Activated CD8-positive, alpha-beta T cell treated with anti-CD3 and anti-CD28 coated beads for 36 hours (primary cell): ENCODE measurements around the gene USP10. TPM values are rescaled to one million over a fixed set of nuclear protein-coding genes. Genes with fewer than 3 reads are reported as not detected.

ENCODE experiments used
- ATAC-seq: fragments of 200-7000 bp; cut with Tn5 transposase; one replicate; pipeline ENCODE4 v1.10.0; 2021; ENCODE audit warnings: mild to moderate bottlenecking, moderate library complexity
- CTCF ChIA-PET: fragments of 350-600 bp; sonication (Branson Sonifier 250); formaldehyde crosslinking; loops from one replicate; lab custom pipeline; 2021; ENCODE audit warnings: antibody characterized with exemption; lab: Charles Lee
- POLR2A ChIA-PET: fragments of 350-600 bp; sonication (Branson Sonifier 250); formaldehyde crosslinking; loops from one replicate; lab custom pipeline; 2021; ENCODE audit warnings: antibody characterized with exemption; lab: Charles Lee
- DNase-seq: peaks from one replicate; pipeline ENCODE4 v3.0.0-alpha.2; 2020
- H3K27ac Mint-ChIP-seq: one replicate; pipeline ENCODE4 v1.8.0; 2021; ENCODE audit warnings: mild to moderate bottlenecking, mixed read lengths
- H3K27me3 Mint-ChIP-seq: one replicate; pipeline ENCODE4 v1.8.0; 2021; ENCODE audit warnings: mixed read lengths
- H3K36me3 Mint-ChIP-seq: one replicate; pipeline ENCODE4 v1.8.0; 2021; ENCODE audit warnings: low read depth, mixed read lengths
- H3K4me1 Mint-ChIP-seq: one replicate; pipeline ENCODE4 v1.8.0; 2021; ENCODE audit warnings: low read depth, mixed read lengths
- H3K4me3 Mint-ChIP-seq: one replicate; pipeline ENCODE4 v1.8.0; 2021; ENCODE audit warnings: mild to moderate bottlenecking, moderate library complexity, mixed read lengths
- H3K9me3 Mint-ChIP-seq: one replicate; pipeline ENCODE4 v1.8.0; 2021; ENCODE audit warnings: mixed read lengths
- intact Hi-C: fragments of 100-400 bp; cut with micrococcal nuclease; formaldehyde crosslinking; loops from one replicate; pipeline ENCODE4 v1.10.0; 2022
- total RNA-seq, 2 experiments: library from RNA; stranded (reverse); gene quantifications; one replicate each; pipeline ENCODE4 v1.2.3, GENCODE V29; 2021
- TF ChIP-seq, protein P1 (sequence below): fragments of 200-600 bp; IDR thresholded peaks from one replicate; pipeline ENCODE4 v1.8.0; 2022; ENCODE audit warnings: antibody characterized with exemption, mild to moderate bottlenecking

USP10 gene
- total RNA-seq, 2 experiments from 2014 or later = 116 TPM

- no peak overlapping the region for H3K4me3 Mint-ChIP-seq
- CTCF ChIA-PET = interaction anchor here (0.9 to 3.1 kb wide), 4 partner anchors 20 to 73 kb away, joined by 3 to 25 read pairs (median 10); no protein-coding TSS in a partner anchor
- DNase-seq (no peak), ATAC-seq (no peak)
- H3K36me3 Mint-ChIP-seq = peaks cover 24% of the 10 kb centered on the region
- H3K4me1 Mint-ChIP-seq = peaks cover 7% of the 10 kb centered on the region
- H3K27me3 Mint-ChIP-seq = no peaks in the 10 kb centered on the region
- TF ChIP-seq, protein P1, sequence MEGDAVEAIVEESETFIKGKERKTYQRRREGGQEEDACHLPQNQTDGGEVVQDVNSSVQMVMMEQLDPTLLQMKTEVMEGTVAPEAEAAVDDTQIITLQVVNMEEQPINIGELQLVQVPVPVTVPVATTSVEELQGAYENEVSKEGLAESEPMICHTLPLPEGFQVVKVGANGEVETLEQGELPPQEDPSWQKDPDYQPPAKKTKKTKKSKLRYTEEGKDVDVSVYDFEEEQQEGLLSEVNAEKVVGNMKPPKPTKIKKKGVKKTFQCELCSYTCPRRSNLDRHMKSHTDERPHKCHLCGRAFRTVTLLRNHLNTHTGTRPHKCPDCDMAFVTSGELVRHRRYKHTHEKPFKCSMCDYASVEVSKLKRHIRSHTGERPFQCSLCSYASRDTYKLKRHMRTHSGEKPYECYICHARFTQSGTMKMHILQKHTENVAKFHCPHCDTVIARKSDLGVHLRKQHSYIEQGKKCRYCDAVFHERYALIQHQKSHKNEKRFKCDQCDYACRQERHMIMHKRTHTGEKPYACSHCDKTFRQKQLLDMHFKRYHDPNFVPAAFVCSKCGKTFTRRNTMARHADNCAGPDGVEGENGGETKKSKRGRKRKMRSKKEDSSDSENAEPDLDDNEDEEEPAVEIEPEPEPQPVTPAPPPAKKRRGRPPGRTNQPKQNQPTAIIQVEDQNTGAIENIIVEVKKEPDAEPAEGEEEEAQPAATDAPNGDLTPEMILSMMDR = no peak
- intact Hi-C loops = no loop called here
- H3K9me3 Mint-ChIP-seq = no peaks in the 10 kb centered on the region
- H3K27ac Mint-ChIP-seq = no peak overlapping the region
- POLR2A ChIA-PET = interaction anchor here (0.8 to 1.2 kb wide), 3 partner anchors 9 to 89 kb away, joined by 3 to 4 read pairs (median 3); no protein-coding TSS in a partner anchor
Observed at GRCh38 chr16:84665359-84665758, 34.4 kb upstream of the USP10 start.

- POLR2A ChIA-PET = interaction anchor here (1.0 to 1.2 kb wide), 2 partner anchors 9 to 88 kb away, joined by 3 to 4 read pairs; no protein-coding TSS in a partner anchor
- H3K27ac Mint-ChIP-seq = no peak overlapping the region
Observed at GRCh38 chr16:84665843-84666242, 34.0 kb upstream of the USP10 start.

GRCh38 chr16:84667600-84668309, 32.0 kb upstream of the USP10 start:
- Mint-ChIP-seq H3K4me1 (peaks cover 14% of the 10 kb centered on the region), H3K36me3 (peaks cover 13% of the 10 kb centered on the region), H3K27ac (no peak overlapping the region), H3K4me3 (no peak overlapping the region), H3K27me3 (no peaks in the 10 kb centered on the region), H3K9me3 (no peaks in the 10 kb centered on the region)
- CTCF ChIA-PET = interaction anchor here (1.2 to 3.6 kb wide), 2 partner anchors 58 to 71 kb away, joined by 5 to 20 read pairs; no protein-coding TSS in a partner anchor
- POLR2A ChIA-PET = no interaction called here
- DNase-seq = no peak
- TF ChIP-seq, protein P1 = no peak
- no peak for ATAC-seq
- intact Hi-C loops = no loop called here

More at GRCh38 chr16:84665843-84666242, 34.0 kb upstream of the USP10 start:
- TF ChIP-seq, protein P1 = no peak
- Mint-ChIP-seq H3K27me3 (no peaks in the 10 kb centered on the region), H3K4me3 (no peak overlapping the region), H3K36me3 (peaks cover 24% of the 10 kb centered on the region), H3K4me1 (peaks cover 7% of the 10 kb centered on the region), H3K9me3 (no peaks in the 10 kb centered on the region)
- CTCF ChIA-PET = interaction anchor here (0.9 to 3.1 kb wide), 5 partner anchors 21 to 73 kb away, joined by 3 to 25 read pairs (median 6); no protein-coding TSS in a partner anchor
- DNase-seq (no peak), ATAC-seq (no peak)
- intact Hi-C loops = no loop called here

DNA sequence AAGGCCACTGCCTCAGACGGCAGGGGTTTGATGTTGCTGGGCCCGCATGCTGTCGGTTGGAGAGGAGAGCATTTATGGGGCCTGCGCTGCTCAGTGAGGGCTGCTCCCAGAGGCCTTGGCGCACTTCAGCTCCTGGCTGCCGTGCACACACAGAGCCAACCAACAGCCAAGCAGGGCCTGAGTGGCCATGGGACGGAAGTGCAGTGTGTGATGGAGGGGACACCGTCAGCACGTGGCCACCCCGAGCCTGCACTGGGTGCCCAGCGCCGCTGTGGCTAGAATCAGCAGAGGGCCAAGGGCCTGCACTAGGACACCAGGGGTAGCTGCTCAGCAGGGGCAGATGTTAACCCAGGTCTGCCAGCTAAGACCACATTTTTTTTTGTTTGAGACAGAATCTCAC, 29.7 kb upstream of the USP10 start:
- Mint-ChIP-seq H3K9me3 (no peaks in the 10 kb centered on the region), H3K4me1 (peaks cover 8% of the 10 kb centered on the region), H3K27ac (no peak overlapping the region), H3K4me3 (no peak overlapping the region), H3K36me3 (peaks cover 3% of the 10 kb centered on the region), H3K27me3 (no peaks in the 10 kb centered on the region)
- ATAC-seq (no peak), DNase-seq (no peak)
- CTCF ChIA-PET = interaction anchor here (1.5 to 3.6 kb wide), 4 partner anchors 17 to 68 kb away, joined by 4 to 20 read pairs (median 5); no protein-coding TSS in a partner anchor
- intact Hi-C loops = no loop called here
- POLR2A ChIA-PET = interaction anchor here (0.8 kb wide), 1 partner anchor 33 kb away, joined by 3 read pairs; no protein-coding TSS in a partner anchor
- TF ChIP-seq, protein P1 = no peak
